SK-N-SH (cell line): ENCODE results near the gene SMCHD1. TPM values are rescaled to one million over a fixed set of nuclear protein-coding genes. Genes with fewer than 3 reads are reported as not detected.

Experiments
- CTCF ChIA-PET: fragments of 300-600, 350-600 bp; formaldehyde crosslinking; extraction: SDS; loops from one replicate; lab custom pipeline; 2021; lab: Yijun Ruan, JAX
- POLR2A ChIA-PET: fragments of 350-600 bp; sonication (Branson Sonifier 250); formaldehyde crosslinking; extraction: SDS; loops from one replicate; lab custom pipeline; 2020; ENCODE audit warnings: antibody characterized with exemption, inconsistent platforms; lab: Yijun Ruan, JAX
- DNase-seq: peaks from one replicate; pipeline ENCODE4 v3.0.0; 2012
- H2AFZ ChIP-seq: fragments of 200-600 bp; sonication (generic); 2 replicates; pipeline ENCODE4 v1.8.1; 2016; ENCODE audit warnings: antibody characterized with exemption, mild to moderate bottlenecking, low read depth
- H3F3A ChIP-seq: fragments of 200-600 bp; sonication (generic); replicated peaks from 2 replicates; pipeline ENCODE3; 2016; ENCODE audit warnings: antibody characterized with exemption, mild to moderate bottlenecking; ENCODE audit not compliant: insufficient read depth
- H3K27ac ChIP-seq, 2 experiments: fragments of 200-500 bp in 1 of 2; fragments of 200-600 bp in 1 of 2; sonication (Bioruptor generic) in 1 of 2; sonication (generic), shearing (Covaris generic) in 1 of 2; 2 replicates each; pipeline versions ENCODE4 v1.5.1 to v1.6.1; 2014 to 2016; ENCODE audit warnings: low read depth in 2 of 2, inconsistent platforms in 1 of 2, low read length in 1 of 2, mild to moderate bottlenecking in 1 of 2, mixed read lengths in 1 of 2
- H3K27me3 ChIP-seq: fragments of 200-600 bp; sonication (generic), shearing (Covaris generic); 2 replicates; pipeline ENCODE4 v1.6.1; 2016; ENCODE audit warnings: mixed run types; ENCODE audit not compliant: insufficient read depth
- H3K36me3 ChIP-seq, 2 experiments: fragments of 200-500 bp in 1 of 2; fragments of 200-600 bp in 1 of 2; sonication (Bioruptor generic) in 1 of 2; sonication (generic) in 1 of 2; replicated peaks in 1 of 2; 2 replicates each; pipeline versions ENCODE3 to v1.5.1; 2014 to 2016; ENCODE audit warnings: low read length in 1 of 2, mild to moderate bottlenecking in 1 of 2; ENCODE audit not compliant: insufficient read depth in 2 of 2, control insufficient read depth in 1 of 2
- H3K4me1 ChIP-seq, 2 experiments: fragments of 200-500 bp in 1 of 2; fragments of 200-600 bp in 1 of 2; sonication (Bioruptor generic) in 1 of 2; sonication (generic), shearing (Covaris generic) in 1 of 2; 2 replicates each; pipeline versions ENCODE4 v1.5.1 to v1.6.1; 2014 to 2016; ENCODE audit warnings: low read depth in 1 of 2, low read length in 1 of 2, mixed run types in 1 of 2; ENCODE audit not compliant: insufficient read depth in 2 of 2, control insufficient read depth in 1 of 2
- H3K4me2 ChIP-seq: fragments of 200-600 bp; sonication (generic), shearing (Covaris generic); 2 replicates; pipeline ENCODE4 v1.6.1; 2017; ENCODE audit warnings: mixed run types
- H3K4me3 ChIP-seq, 2 experiments: fragments of 200-500 bp in 1 of 2; fragments of 200-600 bp in 1 of 2; sonication (Bioruptor generic) in 1 of 2; sonication (generic), shearing (Covaris generic) in 1 of 2; 2 replicates each; pipeline versions ENCODE4 v1.5.1 to v1.8.1; 2014 to 2016; ENCODE audit warnings: low read depth in 2 of 2, inconsistent platforms in 1 of 2, low read length in 1 of 2, mild to moderate bottlenecking in 1 of 2, mixed read lengths in 1 of 2, moderate library complexity in 1 of 2
- H3K79me2 ChIP-seq: fragments of 200-600 bp; sonication (generic); 2 replicates; pipeline ENCODE4 v1.8.1; 2017; ENCODE audit warnings: mild to moderate bottlenecking; ENCODE audit not compliant: insufficient read depth
- H3K9ac ChIP-seq: fragments of 200-600 bp; sonication (generic); 2 replicates; pipeline ENCODE4 v1.6.1; 2017; ENCODE audit warnings: mixed run types
- H3K9me2 ChIP-seq: fragments of 200-600 bp; sonication (generic); 2 replicates; pipeline ENCODE4 v1.6.1; 2017; ENCODE audit warnings: mixed run types
- H3K9me3 ChIP-seq: fragments of 200-600 bp; sonication (generic); 2 replicates; pipeline ENCODE4 v1.6.1; 2017; ENCODE audit warnings: mixed run types, mild to moderate bottlenecking, moderate library complexity
- H4K20me1 ChIP-seq: fragments of 200-600 bp; sonication (generic); 2 replicates; pipeline ENCODE4 v1.6.1; 2017; ENCODE audit warnings: mild to moderate bottlenecking, mixed run types; ENCODE audit not compliant: insufficient read depth
- FOSL2 ChIP-seq: IDR thresholded peaks from 2 replicates; pipeline ENCODE4 v1.4.0; 2012; ENCODE audit warnings: low read depth, mild to moderate bottlenecking, moderate library complexity, borderline replicate concordance
- FOXM1 ChIP-seq: IDR thresholded peaks from 2 replicates; pipeline ENCODE4 v1.4.0; 2012; ENCODE audit warnings: low read depth, mild to moderate bottlenecking
- JUND ChIP-seq: IDR thresholded peaks from 2 replicates; pipeline ENCODE4 v1.4.0; 2012
- MEF2A ChIP-seq: IDR thresholded peaks from 2 replicates; pipeline ENCODE4 v1.4.0; 2012; ENCODE audit warnings: low read depth, borderline replicate concordance
- MXI1 ChIP-seq: IDR thresholded peaks from 2 replicates; pipeline ENCODE4 v1.6.1; 2012; ENCODE audit warnings: mild to moderate bottlenecking, low read depth, low read length, improper control_type of control experiment
- NFIC ChIP-seq: IDR thresholded peaks from 2 replicates; pipeline ENCODE4 v1.4.0; 2012; ENCODE audit warnings: borderline replicate concordance
- NRF1 ChIP-seq: IDR thresholded peaks from 2 replicates; pipeline ENCODE4 v1.6.1; 2012; ENCODE audit warnings: low read depth, mild to moderate bottlenecking, low read length
- RAD21 ChIP-seq: IDR thresholded peaks from 2 replicates; pipeline ENCODE4 v1.6.1; 2012; ENCODE audit warnings: mild to moderate bottlenecking, low read length
- RCOR1 ChIP-seq: fragments of 150-350 bp; IDR thresholded peaks from 2 replicates; pipeline ENCODE4 v1.6.1; 2017; ENCODE audit warnings: antibody characterized with exemption, low read length
- RFX5 ChIP-seq: IDR thresholded peaks from 2 replicates; pipeline ENCODE4 v1.6.1; 2012; ENCODE audit warnings: mild to moderate bottlenecking, improper control_type of control experiment, low read length
- YY1 ChIP-seq: IDR thresholded peaks from 2 replicates; pipeline ENCODE4 v1.4.0; 2012; ENCODE audit warnings: low read depth, mild to moderate bottlenecking
- WGBS: methylation state at CpG from one replicate; pipeline ENCODE4 v1.1.6; 2017; ENCODE audit warnings: low lambda C conversion rate; 5-methylcytosine and 5-hydroxymethylcytosine counted together
- polyA plus RNA-seq, 3 experiments: library from polyadenylated mRNA; depleted of rRNA; stranded (reverse); fragments of >200 nt; gene quantifications; 2 replicates each; pipeline ENCODE4 v1.2.3, GENCODE V29; 2012
- TF ChIP-seq, protein P1 (sequence below): IDR thresholded peaks from 2 replicates; pipeline ENCODE4; 2012
- TF ChIP-seq, protein P2 (sequence below): fragments of 150-350 bp; IDR thresholded peaks from 2 replicates; pipeline ENCODE4 v1.6.1; 2017; ENCODE audit warnings: antibody characterized with exemption, low read length, low read depth, borderline replicate concordance
- TF ChIP-seq, protein P3 (sequence below): fragments of 200-600 bp; sonication (generic); IDR thresholded peaks from 2 replicates; pipeline ENCODE4 v1.6.1; 2017; ENCODE audit warnings: antibody characterized with exemption, mild to moderate bottlenecking, moderate library complexity

The SMCHD1 gene
- polyA plus RNA-seq, 1 of the 3 experiments (the other 2 are of a cell fraction), result 8.9 TPM

DNA sequence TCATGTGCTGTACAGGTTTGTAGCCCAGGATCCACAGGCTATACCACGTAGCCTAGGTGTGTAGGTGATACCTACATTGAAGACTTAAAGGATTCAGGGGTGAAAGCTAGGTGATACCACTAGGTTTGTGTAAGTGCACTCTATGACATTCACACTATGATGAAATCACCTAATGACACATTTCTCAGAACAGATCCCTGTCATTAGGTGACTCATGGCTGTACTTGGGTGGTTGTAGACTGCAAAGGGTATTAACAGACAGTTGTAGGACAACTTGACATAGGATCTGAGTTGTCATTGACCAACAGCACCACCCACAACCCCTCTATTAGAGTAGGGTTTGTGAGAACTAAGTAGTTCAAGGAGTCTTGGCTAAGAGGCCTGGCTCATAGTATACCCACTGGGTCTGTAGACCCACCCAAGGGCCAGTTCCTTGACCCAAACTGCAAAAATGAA lies 27.7 kb upstream of the SMCHD1 start:
- TF ChIP-seq FOSL2 (no peak), FOXM1 (no peak), RCOR1 (no peak), MEF2A (no peak), RAD21 (no peak), YY1 (no peak), NFIC (no peak), NRF1 (no peak)
- TF ChIP-seq, protein P1, sequence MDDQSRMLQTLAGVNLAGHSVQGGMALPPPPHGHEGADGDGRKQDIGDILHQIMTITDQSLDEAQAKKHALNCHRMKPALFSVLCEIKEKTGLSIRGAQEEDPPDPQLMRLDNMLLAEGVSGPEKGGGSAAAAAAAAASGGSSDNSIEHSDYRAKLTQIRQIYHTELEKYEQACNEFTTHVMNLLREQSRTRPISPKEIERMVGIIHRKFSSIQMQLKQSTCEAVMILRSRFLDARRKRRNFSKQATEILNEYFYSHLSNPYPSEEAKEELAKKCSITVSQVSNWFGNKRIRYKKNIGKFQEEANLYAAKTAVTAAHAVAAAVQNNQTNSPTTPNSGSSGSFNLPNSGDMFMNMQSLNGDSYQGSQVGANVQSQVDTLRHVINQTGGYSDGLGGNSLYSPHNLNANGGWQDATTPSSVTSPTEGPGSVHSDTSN, result no peak
- TF ChIP-seq, protein P2, sequence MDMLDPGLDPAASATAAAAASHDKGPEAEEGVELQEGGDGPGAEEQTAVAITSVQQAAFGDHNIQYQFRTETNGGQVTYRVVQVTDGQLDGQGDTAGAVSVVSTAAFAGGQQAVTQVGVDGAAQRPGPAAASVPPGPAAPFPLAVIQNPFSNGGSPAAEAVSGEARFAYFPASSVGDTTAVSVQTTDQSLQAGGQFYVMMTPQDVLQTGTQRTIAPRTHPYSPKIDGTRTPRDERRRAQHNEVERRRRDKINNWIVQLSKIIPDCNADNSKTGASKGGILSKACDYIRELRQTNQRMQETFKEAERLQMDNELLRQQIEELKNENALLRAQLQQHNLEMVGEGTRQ, result no peak
- no peaks in the 10 kb centered on the region for H3K4me1 ChIP-seq
- H3K79me2 ChIP-seq, result no peaks in the 10 kb centered on the region
- no peak overlapping the region for H3K4me2 ChIP-seq
- POLR2A ChIA-PET, result no interaction called here
- no peak for DNase-seq
- H3K4me3 ChIP-seq, result no peak overlapping the region
- H3K36me3 ChIP-seq, result no peaks in the 10 kb centered on the region
- no peaks in the 10 kb centered on the region for H3K9me2 ChIP-seq
- H3K9ac ChIP-seq, result no peak overlapping the region
- no peaks in the 10 kb centered on the region for H3K9me3 ChIP-seq
- no peak overlapping the region for H3K27ac ChIP-seq
- CTCF ChIA-PET, result no interaction called here
- no peak overlapping the region for H2AFZ ChIP-seq
- H3F3A ChIP-seq, result no peaks in the 10 kb centered on the region
- H3K27me3 ChIP-seq, result no peaks in the 10 kb centered on the region
- WGBS, result 95% methylated on average over 1 of the region's 1 CpG
- no peaks in the 10 kb centered on the region for H4K20me1 ChIP-seq

DNA sequence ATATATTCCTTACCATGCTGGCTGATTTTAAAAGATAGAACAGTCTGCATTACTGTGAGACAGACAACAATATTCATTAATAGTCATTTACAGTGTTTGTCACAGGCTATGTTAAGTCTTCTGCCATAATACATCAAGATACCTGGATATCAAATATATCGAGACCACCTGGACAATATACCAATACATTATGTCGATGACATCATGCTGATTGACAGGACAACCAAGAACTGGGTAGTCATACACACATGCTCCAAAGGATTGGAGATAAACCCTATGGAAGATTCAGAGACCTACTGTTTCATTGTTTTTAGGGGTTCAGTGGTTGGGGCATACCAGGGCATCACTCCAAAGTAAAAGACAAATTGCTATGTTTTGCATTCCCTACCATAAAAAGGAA lies 26.5 kb upstream of the SMCHD1 start:
- H3K4me1 ChIP-seq, result no peaks in the 10 kb centered on the region
- CTCF ChIA-PET, result no interaction called here
- POLR2A ChIA-PET, result no interaction called here
- H3K4me2 ChIP-seq, result no peak overlapping the region
- no peak overlapping the region for H3K4me3 ChIP-seq
- no peaks in the 10 kb centered on the region for H3K79me2 ChIP-seq
- H3K9me2 ChIP-seq, result no peaks in the 10 kb centered on the region
- no peaks in the 10 kb centered on the region for H3K36me3 ChIP-seq
- TF ChIP-seq RFX5 (no peak), JUND (no peak), MXI1 (no peak)
- TF ChIP-seq, protein P3, sequence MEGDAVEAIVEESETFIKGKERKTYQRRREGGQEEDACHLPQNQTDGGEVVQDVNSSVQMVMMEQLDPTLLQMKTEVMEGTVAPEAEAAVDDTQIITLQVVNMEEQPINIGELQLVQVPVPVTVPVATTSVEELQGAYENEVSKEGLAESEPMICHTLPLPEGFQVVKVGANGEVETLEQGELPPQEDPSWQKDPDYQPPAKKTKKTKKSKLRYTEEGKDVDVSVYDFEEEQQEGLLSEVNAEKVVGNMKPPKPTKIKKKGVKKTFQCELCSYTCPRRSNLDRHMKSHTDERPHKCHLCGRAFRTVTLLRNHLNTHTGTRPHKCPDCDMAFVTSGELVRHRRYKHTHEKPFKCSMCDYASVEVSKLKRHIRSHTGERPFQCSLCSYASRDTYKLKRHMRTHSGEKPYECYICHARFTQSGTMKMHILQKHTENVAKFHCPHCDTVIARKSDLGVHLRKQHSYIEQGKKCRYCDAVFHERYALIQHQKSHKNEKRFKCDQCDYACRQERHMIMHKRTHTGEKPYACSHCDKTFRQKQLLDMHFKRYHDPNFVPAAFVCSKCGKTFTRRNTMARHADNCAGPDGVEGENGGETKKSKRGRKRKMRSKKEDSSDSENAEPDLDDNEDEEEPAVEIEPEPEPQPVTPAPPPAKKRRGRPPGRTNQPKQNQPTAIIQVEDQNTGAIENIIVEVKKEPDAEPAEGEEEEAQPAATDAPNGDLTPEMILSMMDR, result no peak
- WGBS, result 18% methylated on average over 2 of the region's 2 CpGs
- DNase-seq, result no peak
- H3K27ac ChIP-seq, result no peak overlapping the region
- H3F3A ChIP-seq, result no peaks in the 10 kb centered on the region
- no peak overlapping the region for H3K9ac ChIP-seq
- no peaks in the 10 kb centered on the region for H4K20me1 ChIP-seq
- no peak overlapping the region for H2AFZ ChIP-seq
- H3K27me3 ChIP-seq, result no peaks in the 10 kb centered on the region
- H3K9me3 ChIP-seq, result no peaks in the 10 kb centered on the region
